Panc1 (cell line): ENCODE results near the gene BCL2.

ENCODE experiments used
- CTCF ChIP-seq: fragments of 450-650 bp; IDR thresholded peaks from 2 replicates; pipeline ENCODE4 v1.5.1; 2017; ENCODE audit warnings: mild to moderate bottlenecking
- POLR2AphosphoS5 ChIP-seq: IDR thresholded peaks from 2 replicates; pipeline ENCODE4 v1.6.1; 2012; ENCODE audit warnings: mild to moderate bottlenecking, low read depth, low read length, moderate library complexity
- REST ChIP-seq, 2 experiments: IDR thresholded peaks; 2 replicates each; pipeline ENCODE4 v1.6.1; 2011 to 2012; ENCODE audit warnings: low read depth in 2 of 2, control low read depth in 1 of 2, low read length in 1 of 2, mild to moderate bottlenecking in 1 of 2, moderate library complexity in 1 of 2; ENCODE audit not compliant: insufficient read depth in 1 of 2

- no peak for TF ChIP-seq CTCF
- TF ChIP-seq POLR2AphosphoS5, result no peak
- TF ChIP-seq REST (IDR thresholded peaks at IDR 0.05; ENCODE audit: insufficient read depth in 1 of 2, low read depth in 2 of 2, low read length in 1 of 2), result no peak
Observed at GRCh38 chr18:63241760-63242159, 77.8 kb downstream of the BCL2 start.
